Stomach smooth muscle (tissue), 2 donors: ENCODE data around the gene TLX3.

Experiments
- H3K27ac ChIP-seq: one replicate; pipeline ENCODE4 v1.7.0; 2013; ENCODE audit warnings: mild to moderate bottlenecking, low read length, inconsistent platforms
- H3K27me3 ChIP-seq, 2 donors: one replicate each; pipeline ENCODE4 v1.7.0; 2013; ENCODE audit warnings: low read length in 2 of 2; ENCODE audit not compliant: insufficient read depth in 2 of 2, control insufficient read depth in 1 of 2
- H3K36me3 ChIP-seq, 2 donors: one replicate each; pipeline ENCODE4 v1.7.0; 2013; ENCODE audit warnings: low read length in 2 of 2; ENCODE audit not compliant: control insufficient read depth in 2 of 2, insufficient read depth in 2 of 2
- H3K4me1 ChIP-seq: one replicate; pipeline ENCODE4 v1.7.0; 2013; ENCODE audit warnings: low read length; ENCODE audit not compliant: control insufficient read depth, insufficient read depth
- H3K4me3 ChIP-seq, 2 donors: one replicate each; pipeline ENCODE4 v1.7.0; 2013; ENCODE audit warnings: low read length in 2 of 2
- H3K9ac ChIP-seq, 2 donors: one replicate each; pipeline ENCODE4 v1.7.0; 2013; ENCODE audit warnings: low read length in 2 of 2, mild to moderate bottlenecking in 1 of 2
- H3K9me3 ChIP-seq, 2 donors: one replicate each; pipeline ENCODE4 v1.7.0; 2013; ENCODE audit warnings: low read length in 2 of 2; ENCODE audit not compliant: control insufficient read depth in 2 of 2
- donor health status: healthy.
- donor health status: Pancreatic carcinoma.

Gene TLX3

GRCh38 chr5:171323806-171324632 is 15.0 kb downstream of the TLX3 start:
- no peaks in the 10 kb centered on the region for H3K36me3 ChIP-seq
- no peaks in the 10 kb centered on the region for H3K9me3 ChIP-seq
- peaks cover 36 to 45% of the 10 kb centered on the region in 2 donors for H3K27me3 ChIP-seq
- H3K4me3 ChIP-seq: no peak overlapping the region
- H3K4me1 ChIP-seq: no peaks in the 10 kb centered on the region
- no peak overlapping the region for H3K9ac ChIP-seq
- no peak overlapping the region for H3K27ac ChIP-seq

DNA sequence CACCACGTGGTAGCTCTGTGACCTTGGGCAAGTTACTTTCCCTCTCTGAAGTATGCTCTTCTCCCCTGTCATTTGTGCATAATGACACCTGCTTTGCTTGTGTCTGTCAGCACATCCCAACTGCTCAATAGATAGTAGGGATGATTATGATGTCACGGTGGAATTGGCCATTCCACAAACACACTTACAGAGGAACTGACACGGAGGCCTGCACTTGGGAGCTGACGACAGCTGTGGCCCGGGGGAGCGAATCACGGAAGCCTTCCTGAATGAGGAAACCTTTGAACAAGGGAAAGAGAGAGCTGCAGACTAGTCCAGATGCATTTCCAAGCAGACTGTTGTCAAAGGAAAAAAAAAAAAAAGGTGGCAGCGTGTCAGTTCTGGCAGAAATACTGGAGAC is 21.0 kb downstream of the TLX3 start:
- H3K27ac ChIP-seq: no peak overlapping the region
- H3K36me3 ChIP-seq: no peaks in the 10 kb centered on the region
- H3K9me3 ChIP-seq: no peaks in the 10 kb centered on the region
- H3K4me1 ChIP-seq: no peaks in the 10 kb centered on the region
- H3K9ac ChIP-seq: no peak overlapping the region
- no peak overlapping the region for H3K4me3 ChIP-seq
- peaks cover 13 to 14% of the 10 kb centered on the region in 2 donors for H3K27me3 ChIP-seq

DNA sequence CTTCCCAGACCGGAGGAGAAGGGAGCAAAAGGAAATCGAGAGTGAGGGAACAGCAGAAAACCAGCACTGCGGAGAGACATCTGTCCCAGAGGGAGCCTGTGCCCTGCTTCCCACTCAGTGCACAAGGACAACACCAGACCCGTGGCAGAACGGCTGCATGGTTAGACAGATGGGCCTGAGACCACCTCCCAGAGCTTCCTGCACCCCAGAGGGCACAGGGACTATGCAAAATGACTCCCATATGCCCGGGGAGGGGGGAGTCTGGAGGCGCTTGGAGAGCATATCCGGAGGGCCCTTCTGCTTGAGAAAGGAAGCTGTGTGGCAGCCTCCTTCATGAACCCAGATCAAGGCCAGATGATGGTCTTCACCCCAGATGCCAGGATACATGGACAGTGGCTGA is 26.6 kb downstream of the TLX3 start:
- H3K9ac ChIP-seq: no peak overlapping the region
- no peaks in the 10 kb centered on the region for H3K9me3 ChIP-seq
- no peaks in the 10 kb centered on the region for H3K36me3 ChIP-seq
- H3K27me3 ChIP-seq: peaks cover 19 to 20% of the 10 kb centered on the region in 2 donors
- peaks cover 5% of the 10 kb centered on the region for H3K4me1 ChIP-seq
- H3K27ac ChIP-seq: no peak overlapping the region
- no peak overlapping the region for H3K4me3 ChIP-seq

- H3K27ac ChIP-seq: no peak overlapping the region
- H3K4me1 ChIP-seq: peaks cover 5% of the 10 kb centered on the region
- no peaks in the 10 kb centered on the region for H3K36me3 ChIP-seq
- H3K9ac ChIP-seq: peak overlapping the region in 1 of 2 donors; percentile 21
- peaks cover 19 to 20% of the 10 kb centered on the region in 2 donors for H3K27me3 ChIP-seq
- H3K9me3 ChIP-seq: no peaks in the 10 kb centered on the region
- H3K4me3 ChIP-seq: peak overlapping the region; percentile 61 to 69
These were observed 27.6 kb downstream of the TLX3 start for GRCh38 chr5:171336521-171337209.

- Histone ChIP-seq H3K4me3 (peak overlapping the region; percentile 61 to 69), H3K27ac (no peak overlapping the region), H3K9ac (peak overlapping the region in 1 of 2 donors; percentile 21), H3K27me3 (peaks cover 16 to 20% of the 10 kb centered on the region in 2 donors), H3K36me3 (no peaks in the 10 kb centered on the region), H3K9me3 (no peaks in the 10 kb centered on the region), H3K4me1 (peaks cover 5% of the 10 kb centered on the region)
These were observed 28.1 kb downstream of the TLX3 start for GRCh38 chr5:171337210-171337569.

GRCh38 chr5:171340042-171340441 is 31.0 kb downstream of the TLX3 start:
- Histone ChIP-seq H3K9me3 (no peaks in the 10 kb centered on the region), H3K27ac (no peak overlapping the region), H3K36me3 (no peaks in the 10 kb centered on the region), H3K9ac (no peak overlapping the region), H3K27me3 (peaks cover 16 to 20% of the 10 kb centered on the region in 2 donors), H3K4me3 (no peak overlapping the region), H3K4me1 (peaks cover 5% of the 10 kb centered on the region)

GRCh38 chr5:171340491-171340890 is 31.4 kb downstream of the TLX3 start:
- Histone ChIP-seq H3K4me3 (no peak overlapping the region), H3K27ac (no peak overlapping the region), H3K27me3 (peaks cover 16 to 17% of the 10 kb centered on the region in 2 donors), H3K4me1 (peaks cover 5% of the 10 kb centered on the region), H3K9ac (no peak overlapping the region), H3K36me3 (no peaks in the 10 kb centered on the region), H3K9me3 (no peaks in the 10 kb centered on the region)

DNA sequence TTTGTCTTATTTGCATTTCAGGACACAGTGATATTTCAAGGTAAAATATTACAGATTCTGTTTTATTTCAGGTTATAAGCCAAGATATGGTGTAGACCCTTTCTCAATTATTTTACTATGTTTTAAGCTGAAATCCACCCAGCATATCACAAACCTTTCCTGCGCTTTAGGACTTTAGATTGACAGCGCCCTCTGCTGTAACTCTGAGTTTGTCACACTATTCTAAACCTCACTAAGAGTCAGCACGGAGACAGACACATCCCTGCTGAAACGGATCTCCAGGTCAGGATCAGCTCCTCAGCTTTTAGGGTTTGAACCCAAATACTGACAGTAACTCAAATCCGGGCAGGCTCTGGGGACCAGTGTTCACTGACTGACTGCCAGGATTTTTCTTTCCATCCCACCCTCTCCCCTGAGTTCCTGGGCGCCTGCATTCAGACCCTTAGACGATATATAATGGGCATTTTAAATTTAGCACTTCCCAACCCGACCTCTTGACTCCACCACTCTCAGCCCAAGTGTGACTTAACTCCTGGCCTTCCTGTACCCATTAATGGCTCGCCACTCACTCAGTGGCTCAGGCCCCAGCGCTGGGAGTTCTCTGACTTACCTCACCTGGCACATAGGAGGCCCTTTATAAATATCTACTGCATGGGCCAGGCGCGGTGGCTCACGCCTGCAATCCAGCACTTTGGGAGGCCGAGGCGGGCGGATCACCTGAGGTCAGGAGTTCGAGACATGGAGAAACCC is 33.5 kb downstream of the TLX3 start:
- Histone ChIP-seq H3K9me3 (no peaks in the 10 kb centered on the region), H3K9ac (no peak overlapping the region), H3K4me3 (no peak overlapping the region), H3K27me3 (peaks cover 3 to 4% of the 10 kb centered on the region in 2 donors), H3K36me3 (no peaks in the 10 kb centered on the region), H3K27ac (no peak overlapping the region), H3K4me1 (no peaks in the 10 kb centered on the region)

GRCh38 chr5:171344936-171345608 is 36.0 kb downstream of the TLX3 start:
- no peaks in the 10 kb centered on the region for H3K36me3 ChIP-seq
- H3K4me1 ChIP-seq: no peaks in the 10 kb centered on the region
- H3K9ac ChIP-seq: no peak overlapping the region
- no peak overlapping the region for H3K27ac ChIP-seq
- no peaks in the 10 kb centered on the region for H3K9me3 ChIP-seq
- H3K4me3 ChIP-seq: no peak overlapping the region
- peaks cover 0 to 3% of the 10 kb centered on the region in 2 donors for H3K27me3 ChIP-seq

DNA sequence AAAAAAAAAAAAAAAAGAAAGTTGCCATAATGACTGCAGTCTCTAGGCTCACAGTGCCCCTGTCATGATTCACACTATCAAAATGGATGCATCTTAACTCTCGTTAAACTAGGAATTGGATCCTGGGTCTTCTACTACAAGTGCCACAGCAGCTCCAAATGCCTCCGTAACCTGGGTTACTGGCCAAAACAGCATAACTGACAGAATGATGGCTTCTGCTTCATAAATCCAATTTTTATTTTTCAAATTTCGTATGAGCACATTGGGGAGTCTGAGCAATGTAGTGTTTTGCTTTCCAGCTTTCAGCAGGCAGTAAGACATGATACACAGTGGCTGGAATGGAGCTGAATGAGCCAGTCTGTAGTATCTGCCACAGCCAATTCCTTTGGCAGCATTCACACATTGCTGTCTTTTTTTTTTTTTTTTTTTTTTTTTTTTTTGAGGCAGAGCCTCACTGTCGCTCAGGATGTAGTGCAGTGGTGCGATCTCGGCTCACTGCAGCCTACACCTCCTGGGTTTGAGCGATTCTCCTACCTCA is 42.6 kb downstream of the TLX3 start:
- Histone ChIP-seq H3K27me3 (no peaks in the 10 kb centered on the region), H3K4me1 (no peaks in the 10 kb centered on the region), H3K36me3 (no peaks in the 10 kb centered on the region), H3K9ac (no peak overlapping the region), H3K9me3 (no peaks in the 10 kb centered on the region), H3K27ac (no peak overlapping the region), H3K4me3 (no peak overlapping the region)
